GM19240 (cell line): ENCODE data around the gene PPOX.

ENCODE experiments used
- DNase-seq: peaks from one replicate; pipeline ENCODE4 v3.0.0; 2011; ENCODE audit warnings: low spot score; ENCODE audit not compliant: insufficient read length

The PPOX gene

GRCh38 chr1:161197560-161198193, 31.5 kb downstream of the PPOX start:
- DNase-seq, result no peak

GRCh38 chr1:161198194-161198896, 32.1 kb downstream of the PPOX start:
- DNase-seq, result no peak

DNA sequence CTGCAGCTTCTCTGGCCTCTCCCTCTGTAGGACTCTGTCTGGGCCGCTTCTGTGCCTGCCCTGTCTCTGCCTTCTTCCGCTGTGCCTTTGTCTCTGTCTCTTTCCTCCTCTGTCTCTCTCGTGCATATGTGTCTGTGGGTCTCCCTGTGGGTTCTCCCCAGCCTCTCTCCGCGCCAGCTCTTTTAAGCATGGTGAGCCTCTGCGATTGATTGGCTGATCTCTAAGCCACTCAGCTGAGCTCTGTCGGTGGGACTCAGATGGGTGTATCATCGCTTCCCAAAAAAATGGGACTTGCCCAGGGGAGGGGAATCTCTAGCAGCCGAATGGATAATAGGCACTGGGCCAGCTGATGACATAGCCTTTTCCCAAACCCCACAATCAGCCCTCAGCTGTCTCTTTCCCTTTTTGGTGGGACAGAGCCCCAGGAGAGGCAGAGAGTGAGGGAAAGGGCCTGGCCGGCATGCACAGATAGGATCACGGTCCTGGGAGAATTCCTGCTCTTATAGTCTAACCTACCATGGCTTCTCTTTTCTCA, 32.7 kb downstream of the PPOX start, which contains the start of gene ADAMTS4:
ADAMTS4 (minus strand) TSS at position 158 of the 535 bp plus-strand sequence. CDS start 427 bp downstream, outside the sequence.
- DNase-seq, result no peak

GRCh38 chr1:161199506-161200139, 33.4 kb downstream of the PPOX start:
- no peak for DNase-seq

DNA sequence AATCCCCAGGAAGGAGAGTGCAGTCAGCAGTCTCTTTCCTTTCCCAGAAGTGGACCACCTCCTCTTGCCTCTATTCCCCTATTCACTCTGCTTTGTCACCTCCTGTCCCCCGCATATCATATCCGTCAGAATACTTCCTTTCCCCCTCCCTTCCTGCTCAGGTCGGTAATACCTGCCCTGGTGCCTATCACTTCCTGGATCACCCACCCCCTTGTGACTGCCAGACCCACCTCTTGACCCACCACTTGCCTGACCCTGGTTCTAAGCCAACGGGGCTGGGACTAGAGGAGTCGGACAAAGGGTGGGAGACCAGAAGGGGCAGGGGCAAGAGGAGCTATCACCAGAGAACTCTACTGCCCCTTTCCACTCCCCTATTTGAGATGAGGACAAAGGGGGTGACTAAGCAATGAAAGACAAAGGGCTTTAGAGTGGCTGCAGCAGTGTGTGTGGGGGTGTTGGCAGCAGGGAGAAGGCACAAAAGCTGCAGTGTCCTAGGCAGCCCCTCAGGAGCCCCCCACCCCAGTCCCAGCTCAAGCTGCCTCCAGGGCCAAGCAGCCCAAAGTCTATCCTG, 34.3 kb downstream of the PPOX start:
- no peak for DNase-seq

DNA sequence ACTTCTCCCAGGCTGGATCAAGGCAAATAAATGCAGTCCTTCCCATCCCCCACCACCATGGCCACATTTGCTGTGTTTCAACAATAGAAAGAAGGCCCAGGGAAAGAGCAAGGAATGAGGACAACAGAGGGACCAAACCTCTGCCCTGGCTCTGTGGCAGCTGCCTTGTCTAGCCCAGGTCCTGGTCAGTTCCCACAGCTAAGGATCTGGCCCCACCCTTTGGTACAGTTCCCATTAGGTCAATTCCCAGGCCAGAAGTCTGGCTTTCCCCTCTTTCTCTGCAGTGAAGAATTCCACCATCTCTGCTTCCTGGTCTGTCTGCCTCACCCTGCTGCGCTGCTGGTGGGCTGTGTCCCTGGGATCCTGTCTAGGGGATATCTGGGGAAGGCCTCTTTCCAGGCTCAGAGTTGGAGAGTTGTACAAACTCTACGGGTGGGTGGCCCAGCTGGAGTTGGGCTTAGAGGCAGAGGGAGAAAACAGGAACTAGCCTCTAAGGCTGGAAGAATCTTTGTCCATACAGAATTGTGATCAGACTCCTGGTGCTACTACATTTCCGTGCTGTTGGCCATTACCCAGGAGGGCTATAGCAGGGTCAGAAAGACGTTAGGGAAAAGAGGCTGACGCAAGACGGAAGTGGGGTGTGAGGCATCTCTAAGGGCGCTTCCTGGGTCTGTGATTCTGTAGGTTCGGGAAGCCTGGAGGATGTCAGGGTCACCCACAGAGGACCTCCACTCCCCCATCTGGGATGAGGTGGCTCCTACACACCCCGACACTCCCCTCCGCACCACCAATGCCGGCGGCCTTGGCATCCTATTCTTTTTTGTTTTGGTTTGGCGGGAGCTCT, 35.0 kb downstream of the PPOX start:
- no peak for DNase-seq

DNA sequence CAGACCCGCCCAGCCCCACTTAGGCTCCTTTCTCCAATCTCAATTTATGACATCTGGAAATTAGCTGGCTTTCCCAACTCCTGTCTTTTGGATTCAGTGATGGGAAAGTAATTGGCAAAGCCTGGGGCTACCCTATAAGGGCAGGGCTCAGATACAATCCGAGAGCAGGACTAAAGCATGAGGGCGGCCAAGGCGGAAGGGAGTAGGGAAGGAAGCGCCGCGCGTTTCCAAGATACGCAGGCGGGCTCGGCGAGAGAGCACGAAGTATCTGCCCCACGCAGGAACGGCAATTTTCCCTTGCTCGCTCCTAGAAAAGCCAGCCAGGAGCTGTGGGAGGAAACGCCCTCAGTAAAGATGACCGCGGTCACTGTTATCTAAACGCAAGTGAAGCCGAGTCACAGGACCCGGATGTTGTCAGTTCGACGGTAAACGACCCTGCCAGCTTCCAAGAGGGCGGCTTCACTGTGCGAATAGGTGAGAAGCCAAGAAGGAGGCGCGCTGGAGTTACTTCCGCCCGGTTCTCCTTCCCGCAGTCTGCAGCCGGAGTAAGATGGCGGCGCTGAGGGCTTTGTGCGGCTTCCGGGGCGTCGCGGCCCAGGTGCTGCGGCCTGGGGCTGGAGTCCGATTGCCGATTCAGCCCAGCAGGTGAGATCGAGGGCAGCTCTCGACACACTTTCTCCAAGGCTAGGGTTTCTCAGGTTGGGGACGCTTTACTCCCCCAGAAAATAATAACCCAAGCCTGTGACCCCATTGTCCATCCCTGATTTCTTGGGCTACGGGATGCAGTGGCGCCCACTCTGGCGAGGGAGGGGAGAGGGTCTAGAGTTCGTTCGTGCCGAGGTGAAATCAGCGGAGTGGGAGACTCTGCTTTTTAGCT, 35.8 kb downstream of the PPOX start, which contains the start of gene NDUFS2:
NDUFS2 (plus strand) TSS at position 532 of the 877 bp plus-strand sequence; CDS start at position 551, 19 bp downstream.
- peak; percentile 97 for DNase-seq

GRCh38 chr1:161206411-161207140, 40.4 kb downstream of the PPOX start:
- DNase-seq, result no peak

GRCh38 chr1:161207173-161207572, 40.9 kb downstream of the PPOX start:
- DNase-seq, result no peak

GRCh38 chr1:161209790-161210409, 43.7 kb downstream of the PPOX start:
- DNase-seq, result peak; percentile 64

- no peak for DNase-seq
Observed at GRCh38 chr1:161214369-161214768, 48.1 kb downstream of the PPOX start.

GRCh38 chr1:161215076-161215475, 48.9 kb downstream of the PPOX start, which contains the start of gene FCER1G:
TSS of gene FCER1G (plus strand) at chr1:161215295. CDS start at chr1:161215322, 27 bp downstream.
- no peak for DNase-seq

- peak; percentile 36 for DNase-seq
Observed at GRCh38 chr1:161216945-161217712, 50.9 kb downstream of the PPOX start.

- DNase-seq, result no peak
Observed at GRCh38 chr1:161217831-161218230, 51.6 kb downstream of the PPOX start.

DNA sequence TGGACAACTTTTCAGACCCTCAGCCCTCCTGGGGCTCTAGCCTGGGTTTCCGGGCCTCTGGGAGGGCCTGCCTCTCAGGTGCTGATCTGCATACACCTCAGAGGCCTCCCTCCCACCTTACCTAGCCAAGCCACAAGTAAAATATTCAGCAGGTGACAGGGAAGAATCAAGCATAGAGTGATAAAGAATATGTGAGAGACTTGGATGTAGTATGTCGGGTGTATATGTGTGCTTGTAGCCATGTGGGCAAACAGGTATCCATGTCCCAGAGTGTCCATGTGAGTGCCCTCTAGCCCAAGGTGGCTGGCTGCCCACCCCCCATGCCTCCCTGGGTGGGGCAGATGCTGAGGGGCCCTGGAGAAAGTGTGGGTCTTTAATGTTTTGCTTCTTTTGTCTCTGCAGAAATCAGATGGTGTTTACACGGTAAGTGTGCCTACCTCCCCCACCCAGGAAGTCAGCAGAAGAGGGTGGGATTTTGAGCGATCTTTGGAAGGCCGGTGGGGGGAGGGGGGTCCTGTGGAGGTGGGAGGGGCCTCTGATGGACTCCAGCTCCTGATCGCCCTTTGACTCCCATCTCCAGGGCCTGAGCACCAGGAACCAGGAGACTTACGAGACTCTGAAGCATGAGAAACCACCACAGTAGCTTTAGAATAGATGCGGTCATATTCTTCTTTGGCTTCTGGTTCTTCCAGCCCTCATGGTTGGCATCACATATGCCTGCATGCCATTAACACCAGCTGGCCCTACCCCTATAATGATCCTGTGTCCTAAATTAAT, 52.3 kb downstream of the PPOX start:
- no peak for DNase-seq

GRCh38 chr1:161219078-161219892, 53.1 kb downstream of the PPOX start:
- no peak for DNase-seq
